GM19023 (cell line): Measurements from ENCODE around the gene BCL11B.

Experiments used
- ATAC-seq: cut with Tn5 transposase; IDR thresholded peaks from one replicate; pipeline ENCODE4 v1.9.1; 2021; ENCODE audit warnings: mild to moderate bottlenecking, moderate library complexity; ENCODE audit not compliant: unreplicated experiment

BCL11B gene

DNA sequence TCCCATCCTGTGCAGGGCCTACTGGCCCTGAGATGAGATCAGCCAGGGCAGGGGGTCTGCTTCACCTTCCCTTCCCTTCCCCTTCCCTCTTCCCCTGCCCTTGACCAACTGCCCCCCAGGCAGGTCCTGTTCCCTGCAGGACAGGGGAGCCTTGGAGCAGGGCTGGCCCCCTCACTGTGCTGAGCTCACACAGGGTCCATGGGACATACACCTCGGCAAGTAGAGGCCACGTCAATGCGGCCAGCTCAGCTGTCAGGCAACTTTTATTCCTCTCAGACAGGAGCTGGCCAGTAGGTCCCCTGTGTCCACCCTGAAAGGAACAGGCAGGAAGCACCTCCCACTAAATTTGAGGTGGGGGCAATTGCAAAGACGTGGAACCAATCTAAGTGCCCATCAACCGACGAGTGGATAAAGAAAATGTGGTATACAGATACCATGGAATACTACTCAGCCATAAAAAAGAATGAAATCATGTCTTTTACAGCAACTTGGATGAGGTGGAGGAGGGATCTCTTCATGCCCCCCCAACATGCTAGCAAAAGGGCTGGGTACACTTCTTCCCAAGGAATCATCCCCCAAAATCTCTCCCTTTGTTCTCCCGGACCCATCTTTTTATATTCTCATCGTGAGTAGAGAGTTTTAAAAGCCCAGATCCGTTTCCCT, 148.7 kb downstream of the BCL11B start:
- no peak for ATAC-seq

DNA sequence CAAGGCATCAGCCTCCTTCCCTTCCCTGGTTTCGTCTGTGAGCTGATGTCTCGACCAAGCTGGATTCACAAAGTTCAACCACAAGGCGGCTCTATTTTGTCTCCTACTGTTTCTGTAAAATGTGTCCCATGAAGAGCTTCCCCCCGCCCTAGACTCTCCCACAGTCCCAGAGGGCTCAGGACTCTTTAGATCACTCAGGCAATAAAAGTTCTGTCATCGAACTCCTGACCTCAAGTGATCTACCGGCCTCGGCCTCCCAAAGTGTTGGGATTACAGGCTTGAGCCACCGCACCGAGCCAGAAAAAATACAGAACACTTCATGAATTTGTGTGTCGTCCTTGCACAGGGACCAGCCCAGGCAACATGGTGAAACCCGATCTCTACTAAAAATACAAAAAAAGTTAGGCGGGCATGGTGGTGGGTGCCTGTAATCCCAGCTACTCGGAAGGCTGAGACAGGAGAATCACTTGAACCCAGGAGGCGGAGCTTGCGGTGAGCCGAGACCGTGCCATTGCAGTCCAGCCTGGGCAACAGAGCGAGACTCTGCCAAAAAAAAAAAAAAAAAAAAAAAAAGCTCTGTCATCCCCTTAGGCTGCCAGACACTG, 149.4 kb downstream of the BCL11B start:
- no peak for ATAC-seq

DNA sequence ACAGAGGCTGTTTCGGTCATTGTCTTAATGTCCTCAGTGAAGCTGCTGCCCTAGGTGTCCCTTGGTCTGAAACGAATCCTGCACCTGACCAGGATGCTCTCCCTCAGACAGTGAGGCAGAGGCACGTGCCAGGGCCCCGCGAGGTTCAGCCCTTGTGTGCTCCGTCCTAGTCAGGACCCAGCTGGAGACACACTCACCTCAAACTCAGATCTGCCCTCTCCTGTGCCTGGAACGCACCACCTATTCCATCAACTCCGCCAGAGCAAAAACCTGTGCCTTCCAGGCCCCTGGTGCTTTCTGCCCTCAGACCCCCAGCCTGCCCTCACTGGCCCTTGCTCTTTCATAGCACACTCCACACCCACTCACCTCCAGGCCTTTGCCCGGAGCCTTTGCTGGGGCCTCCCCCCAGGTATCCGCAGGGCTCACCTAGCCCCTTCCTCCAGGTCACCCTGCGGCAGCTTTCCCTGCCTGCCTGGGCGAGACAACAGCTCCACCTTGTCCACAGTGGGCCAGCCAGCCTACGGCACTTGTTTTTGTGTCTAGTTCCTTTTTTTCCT, 150.6 kb downstream of the BCL11B start:
- no peak for ATAC-seq

DNA sequence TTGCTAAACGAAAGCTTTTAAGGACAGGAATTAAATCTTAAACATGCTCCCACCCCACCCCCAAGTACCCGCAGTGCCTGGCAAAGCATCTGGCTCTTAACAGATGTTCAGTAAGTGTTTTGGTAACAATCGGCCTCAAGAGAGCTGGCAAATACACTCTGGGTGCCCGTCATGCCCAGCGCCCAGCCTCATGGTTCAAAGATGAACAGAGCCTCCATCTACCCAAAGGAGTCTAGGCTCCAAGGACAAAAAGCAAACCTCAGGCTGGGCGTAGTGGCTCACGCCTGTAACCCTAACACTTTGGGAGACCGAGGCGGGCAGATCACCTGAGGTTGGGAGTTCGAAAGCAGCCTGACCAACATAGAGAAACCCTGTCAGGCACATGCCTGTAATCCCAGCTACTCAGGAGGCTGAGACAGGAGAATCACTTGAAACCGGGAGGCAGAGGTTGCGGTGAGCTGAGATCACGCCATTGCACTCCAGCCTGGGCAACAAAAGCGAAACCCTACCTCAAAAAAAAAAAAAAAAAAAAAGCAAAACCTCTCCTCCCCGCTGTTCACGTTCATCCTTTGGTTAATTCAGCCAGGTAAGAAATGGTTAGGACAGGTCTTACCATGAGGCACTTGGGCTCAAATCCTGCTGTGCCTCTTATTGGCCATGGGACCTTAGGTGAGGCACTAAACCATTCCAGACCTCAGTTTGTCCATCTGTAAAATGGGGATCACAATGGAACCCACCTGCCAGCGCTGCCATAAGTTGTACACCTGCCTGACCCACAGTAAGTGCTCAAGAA, 151.3 kb downstream of the BCL11B start:
- ATAC-seq: no peak

GRCh38 chr14:99119554-99120525, 152.2 kb downstream of the BCL11B start:
- ATAC-seq: no peak
